Liver (tissue), 9 donors: ENCODE data around the gene VAPB. TPM values are rescaled to one million over a fixed set of nuclear protein-coding genes. Genes with fewer than 3 reads are reported as not detected.

Experiments
- DNase-seq: peaks from one replicate; pipeline ENCODE4 v3.0.0-alpha.2; 2017; ENCODE audit warnings: low spot score
- H3K27ac ChIP-seq, 2 donors: one replicate each; pipeline ENCODE4 v1.7.0; 2013; ENCODE audit warnings: inconsistent platforms in 2 of 2, low read length in 2 of 2, control low read depth in 1 of 2, low read depth in 1 of 2, mild to moderate bottlenecking in 1 of 2
- H3K27me3 ChIP-seq, 4 donors: one replicate each; pipeline versions ENCODE4 v1.6.1 to v1.7.0; 2013; ENCODE audit warnings: low read length in 3 of 4, inconsistent platforms in 1 of 4, mild to moderate bottlenecking in 1 of 4, moderate library complexity in 1 of 4; ENCODE audit not compliant: control insufficient read depth in 4 of 4, insufficient read depth in 4 of 4
- H3K36me3 ChIP-seq, 4 donors: one replicate each; pipeline versions ENCODE4 v1.6.1 to v1.7.0; 2013; ENCODE audit warnings: low read length in 3 of 4, mild to moderate bottlenecking in 3 of 4, low read depth in 1 of 4, moderate library complexity in 1 of 4; ENCODE audit not compliant: control insufficient read depth in 4 of 4, insufficient read depth in 3 of 4
- H3K4me1 ChIP-seq, 4 donors: one replicate each; pipeline versions ENCODE4 v1.6.1 to v1.7.0; 2013; ENCODE audit warnings: low read length in 3 of 4, mild to moderate bottlenecking in 3 of 4, moderate library complexity in 1 of 4; ENCODE audit not compliant: control insufficient read depth in 4 of 4, insufficient read depth in 4 of 4
- H3K4me3 ChIP-seq, 3 donors: one replicate each; pipeline versions ENCODE4 v1.6.1 to v1.7.0; 2013; ENCODE audit warnings: low read length in 3 of 3, control low read depth in 1 of 3, low read depth in 1 of 3, mild to moderate bottlenecking in 1 of 3
- H3K9ac ChIP-seq, 2 donors: one replicate each; pipeline ENCODE4 v1.7.0; 2013; ENCODE audit warnings: low read length in 2 of 2, mild to moderate bottlenecking in 2 of 2, moderate library complexity in 2 of 2, control low read depth in 1 of 2, low read depth in 1 of 2
- H3K9me3 ChIP-seq, 4 donors: one replicate each; pipeline versions ENCODE4 v1.6.1 to v1.7.0; 2013; ENCODE audit warnings: low read length in 3 of 4; ENCODE audit not compliant: control insufficient read depth in 4 of 4
- CTCF ChIP-seq: fragments of 150-350 bp; IDR thresholded peaks from 2 replicates; pipeline ENCODE4 v1.5.1; 2017; ENCODE audit warnings: improper control_type of control experiment, low read depth, low read length; ENCODE audit not compliant: missing input control
- EGR1 ChIP-seq, 2 donors: IDR thresholded peaks; 2 replicates each; pipeline ENCODE4 v1.6.1; 2016 to 2018; ENCODE audit warnings: antibody characterized with exemption in 2 of 2, low read depth in 2 of 2
- FOXA1 ChIP-seq: IDR thresholded peaks from 2 replicates; pipeline ENCODE4 v1.6.1; 2016; ENCODE audit warnings: antibody characterized with exemption
- FOXA2 ChIP-seq: IDR thresholded peaks from 2 replicates; pipeline ENCODE4 v1.6.1; 2016; ENCODE audit warnings: antibody characterized with exemption
- GABPA ChIP-seq, 2 donors: IDR thresholded peaks in 1 of 2; conservative IDR thresholded peaks in 1 of 2; 2 replicates each; pipeline ENCODE4 v1.6.1; 2016; ENCODE audit warnings: antibody characterized with exemption in 2 of 2, mild to moderate bottlenecking in 1 of 2, moderate library complexity in 1 of 2
- HNF4A ChIP-seq, 2 donors: conservative IDR thresholded peaks; 2 replicates each; pipeline ENCODE4 v1.6.1; 2016; ENCODE audit warnings: antibody characterized with exemption in 2 of 2, mild to moderate bottlenecking in 2 of 2
- HNF4G ChIP-seq: IDR thresholded peaks from 2 replicates; pipeline ENCODE4 v1.6.1; 2016; ENCODE audit warnings: antibody characterized with exemption
- JUND ChIP-seq, 2 donors: IDR thresholded peaks; 2 replicates each; pipeline ENCODE4 v1.6.1; 2016; ENCODE audit warnings: antibody characterized with exemption in 2 of 2
- NR2F2 ChIP-seq: IDR thresholded peaks from 2 replicates; pipeline ENCODE4 v1.6.1; 2016; ENCODE audit warnings: antibody characterized with exemption
- RAD21 ChIP-seq, 2 donors: IDR thresholded peaks; 2 replicates each; pipeline ENCODE4 v1.6.1; 2016; ENCODE audit warnings: antibody characterized with exemption in 2 of 2, mild to moderate bottlenecking in 2 of 2
- RXRA ChIP-seq, 2 donors: IDR thresholded peaks; 2 replicates each; pipeline ENCODE4 v1.6.1; 2017 to 2018; ENCODE audit warnings: antibody characterized with exemption in 2 of 2, mild to moderate bottlenecking in 1 of 2
- SP1 ChIP-seq: IDR thresholded peaks from 2 replicates; pipeline ENCODE4 v1.6.1; 2018; ENCODE audit warnings: antibody characterized with exemption, mild to moderate bottlenecking
- TAF1 ChIP-seq: conservative IDR thresholded peaks from 2 replicates; pipeline ENCODE4 v1.6.1; 2016; ENCODE audit warnings: antibody characterized with exemption, mild to moderate bottlenecking
- YY1 ChIP-seq: IDR thresholded peaks from 2 replicates; pipeline ENCODE4 v1.6.1; 2016; ENCODE audit warnings: antibody characterized with exemption, mild to moderate bottlenecking
- WGBS: extraction: QIAGEN DNeasy Blood & Tissue Kit; methylation state at CpG from one replicate; pipeline ENCODE4 v1.1.7; 2013; 5-methylcytosine and 5-hydroxymethylcytosine counted together
- polyA plus RNA-seq, 2 donors: library from polyadenylated mRNA; stranded (reverse) in 1 of 2; unstranded in 1 of 2; fragments of 200-250 nt in 1 of 2; fragments of >200 nt in 1 of 2; fragmentation: Nextera tagmentation in 1 of 2; extraction: Ambion mirVana in 1 of 2; gene quantifications; one replicate each; pipeline versions ENCODE4 v1.2.1 to v1.2.3, GENCODE V29; 2013 to 2015
- total RNA-seq, 2 donors: library from RNA; depleted of rRNA; stranded (reverse); fragments of >200 nt; gene quantifications; one replicate each; pipeline ENCODE4 v1.2.3, GENCODE V29; 2014
- TF ChIP-seq, protein P1 (sequence below): IDR thresholded peaks from 2 replicates; pipeline ENCODE4 v1.6.1; 2016; ENCODE audit warnings: antibody characterized with exemption, mild to moderate bottlenecking
- TF ChIP-seq, protein P2 (sequence below): IDR thresholded peaks from 2 replicates; pipeline ENCODE4 v1.6.1; 2016; ENCODE audit warnings: antibody characterized with exemption
- TF ChIP-seq, protein P3 (sequence below): IDR thresholded peaks from 2 replicates; pipeline ENCODE4 v1.6.1; 2016; ENCODE audit warnings: antibody characterized with exemption
- TF ChIP-seq, protein P4 (sequence below): IDR thresholded peaks from 2 replicates; pipeline ENCODE4 v1.6.1; 2016; ENCODE audit warnings: antibody characterized with exemption
- donor health status: healthy.
- donor health status: healthy.
- donor health status: healthy.
- donor health status: healthy.
- donor health status: healthy.

The VAPB gene
- total RNA-seq (10 to 100 TPM; 12.2 to 21.7 TPM), polyA plus RNA-seq (10 to 100 TPM; 16.3 to 20.8 TPM)

GRCh38 chr20:58388882-58389323 lies at the start of gene VAPB:
Gene VAPB (plus strand): TSS chr20:58389229. CDS start chr20:58389460, 231 bp downstream.
- H3K36me3 ChIP-seq = peaks cover 0 to 1% (median 0%) of the 10 kb centered on the region in 4 donors
- peak within 1 kb of the TSS; percentile 66 to 95 for H3K27ac ChIP-seq
- TF ChIP-seq YY1 (no peak), RAD21 (IDR thresholded peaks at IDR 0.05) (peak in 1 of 2 donors; percentile 12), FOXA1 (no peak), EGR1 (IDR thresholded peaks at IDR 0.05; ENCODE audit: low read depth in 2 of 2) (peak in 1 of 2 donors; percentile 60), FOXA2 (no peak), JUND (IDR thresholded peaks at IDR 0.05) (no peak), GABPA (IDR thresholded peaks at IDR 0.05 in 1 of 2, conservative IDR thresholded peaks at IDR 0.05 in 1 of 2) (peak in 1 of 2 donors; percentile 66)
- TF ChIP-seq, protein P1, sequence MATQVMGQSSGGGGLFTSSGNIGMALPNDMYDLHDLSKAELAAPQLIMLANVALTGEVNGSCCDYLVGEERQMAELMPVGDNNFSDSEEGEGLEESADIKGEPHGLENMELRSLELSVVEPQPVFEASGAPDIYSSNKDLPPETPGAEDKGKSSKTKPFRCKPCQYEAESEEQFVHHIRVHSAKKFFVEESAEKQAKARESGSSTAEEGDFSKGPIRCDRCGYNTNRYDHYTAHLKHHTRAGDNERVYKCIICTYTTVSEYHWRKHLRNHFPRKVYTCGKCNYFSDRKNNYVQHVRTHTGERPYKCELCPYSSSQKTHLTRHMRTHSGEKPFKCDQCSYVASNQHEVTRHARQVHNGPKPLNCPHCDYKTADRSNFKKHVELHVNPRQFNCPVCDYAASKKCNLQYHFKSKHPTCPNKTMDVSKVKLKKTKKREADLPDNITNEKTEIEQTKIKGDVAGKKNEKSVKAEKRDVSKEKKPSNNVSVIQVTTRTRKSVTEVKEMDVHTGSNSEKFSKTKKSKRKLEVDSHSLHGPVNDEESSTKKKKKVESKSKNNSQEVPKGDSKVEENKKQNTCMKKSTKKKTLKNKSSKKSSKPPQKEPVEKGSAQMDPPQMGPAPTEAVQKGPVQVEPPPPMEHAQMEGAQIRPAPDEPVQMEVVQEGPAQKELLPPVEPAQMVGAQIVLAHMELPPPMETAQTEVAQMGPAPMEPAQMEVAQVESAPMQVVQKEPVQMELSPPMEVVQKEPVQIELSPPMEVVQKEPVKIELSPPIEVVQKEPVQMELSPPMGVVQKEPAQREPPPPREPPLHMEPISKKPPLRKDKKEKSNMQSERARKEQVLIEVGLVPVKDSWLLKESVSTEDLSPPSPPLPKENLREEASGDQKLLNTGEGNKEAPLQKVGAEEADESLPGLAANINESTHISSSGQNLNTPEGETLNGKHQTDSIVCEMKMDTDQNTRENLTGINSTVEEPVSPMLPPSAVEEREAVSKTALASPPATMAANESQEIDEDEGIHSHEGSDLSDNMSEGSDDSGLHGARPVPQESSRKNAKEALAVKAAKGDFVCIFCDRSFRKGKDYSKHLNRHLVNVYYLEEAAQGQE = no peak
- DNase-seq = peak; percentile 98
- peak within 1 kb of the TSS; percentile 69 to 81 (median 70) for H3K4me3 ChIP-seq
- no peaks in the 10 kb centered on the region for H3K27me3 ChIP-seq
- WGBS = 1% methylated on average over 51 of the region's 51 CpGs
- H3K4me1 ChIP-seq = peaks cover 2 to 19% (median 12%) of the 10 kb centered on the region in 4 donors
- H3K9me3 ChIP-seq = no peaks in the 10 kb centered on the region
- peak within 1 kb of the TSS; percentile 70 to 96 for H3K9ac ChIP-seq

- whole genome bisulfite sequencing = 95% methylated on average over 6 of the region's 6 CpGs
- no peak for TF ChIP-seq NR2F2
- no peak for TF ChIP-seq FOXA2
- no peak for TF ChIP-seq TAF1
- TF ChIP-seq, protein P2, sequence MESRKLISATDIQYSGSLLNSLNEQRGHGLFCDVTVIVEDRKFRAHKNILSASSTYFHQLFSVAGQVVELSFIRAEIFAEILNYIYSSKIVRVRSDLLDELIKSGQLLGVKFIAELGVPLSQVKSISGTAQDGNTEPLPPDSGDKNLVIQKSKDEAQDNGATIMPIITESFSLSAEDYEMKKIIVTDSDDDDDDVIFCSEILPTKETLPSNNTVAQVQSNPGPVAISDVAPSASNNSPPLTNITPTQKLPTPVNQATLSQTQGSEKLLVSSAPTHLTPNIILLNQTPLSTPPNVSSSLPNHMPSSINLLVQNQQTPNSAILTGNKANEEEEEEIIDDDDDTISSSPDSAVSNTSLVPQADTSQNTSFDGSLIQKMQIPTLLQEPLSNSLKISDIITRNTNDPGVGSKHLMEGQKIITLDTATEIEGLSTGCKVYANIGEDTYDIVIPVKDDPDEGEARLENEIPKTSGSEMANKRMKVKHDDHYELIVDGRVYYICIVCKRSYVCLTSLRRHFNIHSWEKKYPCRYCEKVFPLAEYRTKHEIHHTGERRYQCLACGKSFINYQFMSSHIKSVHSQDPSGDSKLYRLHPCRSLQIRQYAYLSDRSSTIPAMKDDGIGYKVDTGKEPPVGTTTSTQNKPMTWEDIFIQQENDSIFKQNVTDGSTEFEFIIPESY = no peak
- TF ChIP-seq CTCF = no peak
- TF ChIP-seq, protein P3, sequence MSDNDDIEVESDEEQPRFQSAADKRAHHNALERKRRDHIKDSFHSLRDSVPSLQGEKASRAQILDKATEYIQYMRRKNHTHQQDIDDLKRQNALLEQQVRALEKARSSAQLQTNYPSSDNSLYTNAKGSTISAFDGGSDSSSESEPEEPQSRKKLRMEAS = no peak
- no peak for TF ChIP-seq SP1
- TF ChIP-seq JUND (IDR thresholded peaks at IDR 0.05) = no peak
- no peak for TF ChIP-seq RAD21 (IDR thresholded peaks at IDR 0.05)
- no peak for TF ChIP-seq HNF4G
- TF ChIP-seq HNF4A (conservative IDR thresholded peaks at IDR 0.05) = no peak
- no peak for TF ChIP-seq EGR1 (IDR thresholded peaks at IDR 0.05; ENCODE audit: low read depth in 2 of 2)
- TF ChIP-seq, protein P4, sequence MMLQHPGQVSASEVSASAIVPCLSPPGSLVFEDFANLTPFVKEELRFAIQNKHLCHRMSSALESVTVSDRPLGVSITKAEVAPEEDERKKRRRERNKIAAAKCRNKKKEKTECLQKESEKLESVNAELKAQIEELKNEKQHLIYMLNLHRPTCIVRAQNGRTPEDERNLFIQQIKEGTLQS = no peak
- TF ChIP-seq, protein P1 = no peak
- no peak for TF ChIP-seq YY1
- no peak for TF ChIP-seq RXRA (IDR thresholded peaks at IDR 0.05)
- TF ChIP-seq GABPA (IDR thresholded peaks at IDR 0.05 in 1 of 2, conservative IDR thresholded peaks at IDR 0.05 in 1 of 2) = no peak
- H3K27ac ChIP-seq = no peak overlapping the region
- peaks cover 0 to 4% (median 0%) of the 10 kb centered on the region in 4 donors for H3K36me3 ChIP-seq
- H3K4me1 ChIP-seq = no peaks in the 10 kb centered on the region
- H3K4me3 ChIP-seq = no peak overlapping the region
- no peak for DNase-seq
- no peak overlapping the region for H3K9ac ChIP-seq
- H3K9me3 ChIP-seq = no peaks in the 10 kb centered on the region
- no peaks in the 10 kb centered on the region for H3K27me3 ChIP-seq
These were observed 49.3 kb upstream of the VAPB start for GRCh38 chr20:58339741-58340140.
